Right renal pelvis (tissue), 4 donors: ENCODE results near the gene LYZL1. TPM values are rescaled to one million over a fixed set of nuclear protein-coding genes. Genes with fewer than 3 reads are reported as not detected.
"Not testable (repeated sequence)": the region's sequence is repeated elsewhere in the genome, so short reads cannot be mapped to it uniquely, and the experiment has no call there.

ENCODE experiments used
- DNase-seq, 4 donors: peaks; one replicate each; pipeline ENCODE4 v3.0.0-alpha.2; 2013; ENCODE audit warnings: low read depth in 4 of 4, low spot score in 3 of 4, missing footprints in 1 of 4
- polyA plus RNA-seq, 4 donors: library from polyadenylated mRNA; unstranded; fragments of 120-200 nt; gene quantifications; one replicate each; pipeline ENCODE4 v1.2.1, GENCODE V29; 2013; ENCODE audit not compliant: insufficient read length in 4 of 4

LYZL1 gene
- polyA plus RNA-seq: not detected

GRCh38 chr10:29288906-29289305 is at the start of gene LYZL1:
Gene LYZL1 (plus strand): TSS chr10:29289070. CDS start chr10:29291868, 2,798 bp downstream.
- DNase-seq: not testable (repeated sequence)

DNA sequence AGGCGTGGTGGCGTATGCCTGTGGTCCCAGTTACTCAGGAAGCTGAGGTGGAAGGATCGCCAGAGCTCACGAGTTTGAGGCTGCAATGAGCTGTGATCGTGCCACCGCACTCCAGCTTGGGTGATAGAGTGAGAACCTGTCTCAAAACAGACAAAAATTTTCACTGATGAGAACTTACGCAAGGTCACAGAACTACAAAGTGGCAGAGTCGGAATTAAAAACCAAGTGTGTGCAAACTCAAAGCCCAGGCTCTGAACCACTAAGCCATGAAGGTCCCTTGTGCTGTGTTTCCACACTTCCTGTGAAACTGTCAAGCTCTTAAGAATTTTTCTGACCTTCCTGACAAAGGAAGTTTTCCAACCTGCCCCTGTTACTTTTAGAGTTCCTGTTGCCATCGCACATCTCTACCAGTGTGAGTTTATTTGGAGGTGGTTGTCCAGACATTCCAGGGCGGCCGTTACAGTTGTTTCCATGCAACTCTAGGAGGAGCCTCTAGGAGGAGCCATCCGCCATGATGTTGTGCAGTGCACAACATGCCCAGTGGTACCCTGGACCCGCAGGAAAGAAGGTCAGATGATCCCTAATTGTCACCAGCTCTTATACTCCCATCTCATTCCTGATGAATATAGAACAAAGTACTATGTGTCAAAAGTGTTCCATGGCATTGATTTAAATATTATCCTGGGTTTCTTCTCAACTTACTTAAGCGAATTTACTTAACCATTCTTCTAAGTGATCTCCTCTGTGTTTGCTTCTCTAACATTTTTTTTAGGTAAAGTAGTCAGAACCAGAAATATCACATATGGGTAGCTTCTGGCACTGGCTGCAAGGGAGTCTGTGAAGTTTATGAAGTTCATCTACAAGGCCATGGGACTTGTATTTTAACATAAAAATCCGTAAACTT is 49.0 kb upstream of the LYZL1 start:
- DNase-seq: no peak

DNA sequence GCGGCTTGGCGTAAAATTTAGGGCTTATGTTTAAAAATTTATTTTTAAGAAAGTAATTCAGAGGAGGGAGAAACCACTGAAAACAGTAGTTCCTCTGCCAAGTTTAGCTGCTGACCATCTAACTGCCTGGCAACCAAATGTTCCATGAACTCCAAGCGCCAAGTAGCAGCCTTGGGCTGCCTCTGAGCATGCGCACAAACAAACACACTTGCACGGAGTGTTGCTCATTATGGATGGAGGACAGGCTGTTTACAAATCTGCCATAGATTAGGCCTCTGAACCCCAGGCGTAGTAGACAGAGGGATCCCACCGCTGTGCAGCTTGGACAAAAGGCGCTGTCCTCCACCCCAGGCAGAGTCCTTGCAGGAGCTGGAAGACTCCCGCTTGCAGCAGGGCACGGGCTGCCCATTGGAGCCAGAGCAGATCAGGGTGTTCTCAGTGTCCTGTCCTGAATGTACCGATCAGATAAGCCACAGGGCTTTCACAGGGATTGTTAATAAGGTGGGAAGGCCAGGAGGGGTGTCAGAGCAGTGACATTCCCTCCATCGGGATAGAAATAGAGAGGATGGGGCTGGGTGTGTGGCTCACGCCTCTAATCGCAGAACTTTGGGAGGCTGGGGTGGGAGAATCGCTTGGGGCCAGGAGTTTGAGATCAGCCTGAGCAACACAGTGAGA is 47.7 kb upstream of the LYZL1 start:
- no peak for DNase-seq

- DNase-seq: no peak
These were observed 46.9 kb upstream of the LYZL1 start for GRCh38 chr10:29241925-29242324.

GRCh38 chr10:29243066-29243465 is 45.8 kb upstream of the LYZL1 start:
- DNase-seq: no peak

- no peak for DNase-seq
These were observed 45.1 kb upstream of the LYZL1 start for GRCh38 chr10:29243750-29244149.

- DNase-seq: no peak
These were observed 43.9 kb upstream of the LYZL1 start for GRCh38 chr10:29244978-29245377.

- DNase-seq: no peak
These were observed 43.4 kb upstream of the LYZL1 start for GRCh38 chr10:29245476-29245875.

DNA sequence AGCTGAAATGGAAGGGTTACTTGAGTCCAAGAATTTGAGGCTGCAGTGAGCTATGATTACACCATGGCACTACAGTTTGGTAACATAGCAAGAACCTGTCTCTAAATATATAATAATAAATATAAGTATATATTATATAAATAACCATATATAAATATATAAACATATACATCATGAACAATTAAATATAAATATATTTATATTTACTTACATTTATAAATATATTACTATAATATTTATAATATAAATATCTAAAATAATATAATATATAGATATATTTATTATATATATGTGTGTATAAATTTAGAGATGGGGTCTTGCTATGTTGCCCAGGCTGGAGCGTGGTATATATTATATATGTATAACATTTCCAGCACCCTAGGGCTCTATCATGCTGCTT is 42.4 kb upstream of the LYZL1 start:
- no peak for DNase-seq

GRCh38 chr10:29248158-29248557 is 40.7 kb upstream of the LYZL1 start:
- no peak for DNase-seq

- no peak for DNase-seq
These were observed 39.9 kb upstream of the LYZL1 start for GRCh38 chr10:29249018-29249417.

GRCh38 chr10:29250066-29250465 is 38.8 kb upstream of the LYZL1 start:
- DNase-seq: no peak

DNA sequence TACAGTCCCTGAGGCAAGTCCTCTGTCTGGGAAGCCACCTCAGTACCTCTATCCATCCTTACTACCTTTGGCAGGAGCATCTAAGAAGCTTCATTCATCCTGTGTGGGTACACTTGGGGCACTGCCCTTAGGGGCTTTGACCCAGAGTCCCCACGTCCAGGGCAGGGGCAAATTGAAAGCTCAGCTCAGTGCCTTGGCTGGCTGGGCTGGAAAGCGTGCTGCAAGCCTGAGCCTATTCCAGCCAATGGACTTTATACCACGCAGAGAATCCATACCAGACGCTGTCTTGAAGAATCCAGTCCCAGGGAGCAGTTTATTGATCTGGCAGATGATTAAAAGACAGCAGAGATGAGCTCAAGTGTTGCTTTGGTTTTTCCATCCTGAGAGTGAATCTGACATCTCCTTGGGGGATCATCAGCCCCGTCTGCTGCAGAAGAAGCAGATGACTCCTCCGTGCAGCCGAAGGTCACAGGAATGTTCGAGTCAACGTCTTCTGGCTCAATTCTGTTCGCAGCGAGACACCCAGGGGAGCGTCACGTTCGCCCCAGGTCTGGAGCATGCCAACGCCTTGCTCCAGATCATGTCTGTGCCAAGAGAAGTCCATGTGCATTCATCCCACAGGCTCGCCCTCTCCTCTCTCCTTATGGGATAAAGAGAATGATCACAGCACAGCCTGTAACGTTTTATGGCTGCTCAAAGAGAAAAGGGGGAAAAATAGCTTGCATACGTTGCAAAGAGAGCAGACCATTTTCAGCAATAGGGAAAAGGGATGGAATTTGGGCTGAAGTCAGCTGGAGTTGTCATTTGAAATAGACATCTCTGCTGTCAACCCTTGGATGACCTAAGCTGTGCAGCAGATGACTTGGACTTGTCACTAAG is 35.8 kb upstream of the LYZL1 start:
- no peak for DNase-seq

DNA sequence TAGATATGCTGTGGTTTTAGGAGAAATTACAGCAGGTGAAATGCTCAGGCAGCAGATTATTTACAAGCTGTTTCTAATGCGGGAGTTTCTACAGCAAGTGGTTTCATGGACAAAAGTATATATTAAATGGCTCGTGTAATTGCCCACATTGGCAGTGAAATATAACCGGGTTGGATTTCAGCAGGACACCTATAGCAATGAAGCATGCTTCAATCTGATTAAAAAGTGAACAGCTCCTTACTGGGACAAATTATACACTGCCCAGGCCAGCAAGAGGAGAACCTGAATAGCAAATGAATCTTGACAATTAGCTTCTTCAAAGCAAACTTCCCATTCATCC is 35.2 kb upstream of the LYZL1 start:
- DNase-seq: no peak

GRCh38 chr10:29254123-29255046 is 34.5 kb upstream of the LYZL1 start:
- peak in 1 of 4 donors; percentile 32 for DNase-seq

DNA sequence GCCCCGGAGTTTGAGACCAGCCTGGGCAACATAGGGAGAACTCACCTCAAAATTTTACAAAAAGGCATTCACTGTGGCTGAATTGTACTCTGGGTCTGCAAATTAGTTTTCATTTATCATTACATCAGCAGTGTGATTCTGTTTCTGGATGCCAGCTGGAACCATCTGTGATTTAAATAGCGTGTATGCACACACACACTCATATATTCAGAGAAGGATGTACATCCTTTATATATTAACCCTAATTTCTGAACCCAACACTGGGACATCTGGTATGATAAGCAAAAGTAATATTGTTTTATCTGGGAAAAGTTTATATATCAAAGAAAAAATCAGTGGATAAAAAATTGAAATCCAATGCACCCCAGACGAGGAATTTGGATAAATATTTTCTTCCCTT is 33.8 kb upstream of the LYZL1 start:
- no peak for DNase-seq

GRCh38 chr10:29256019-29256418 is 32.9 kb upstream of the LYZL1 start:
- no peak for DNase-seq

GRCh38 chr10:29256586-29256985 is 32.3 kb upstream of the LYZL1 start:
- DNase-seq: no peak

DNA sequence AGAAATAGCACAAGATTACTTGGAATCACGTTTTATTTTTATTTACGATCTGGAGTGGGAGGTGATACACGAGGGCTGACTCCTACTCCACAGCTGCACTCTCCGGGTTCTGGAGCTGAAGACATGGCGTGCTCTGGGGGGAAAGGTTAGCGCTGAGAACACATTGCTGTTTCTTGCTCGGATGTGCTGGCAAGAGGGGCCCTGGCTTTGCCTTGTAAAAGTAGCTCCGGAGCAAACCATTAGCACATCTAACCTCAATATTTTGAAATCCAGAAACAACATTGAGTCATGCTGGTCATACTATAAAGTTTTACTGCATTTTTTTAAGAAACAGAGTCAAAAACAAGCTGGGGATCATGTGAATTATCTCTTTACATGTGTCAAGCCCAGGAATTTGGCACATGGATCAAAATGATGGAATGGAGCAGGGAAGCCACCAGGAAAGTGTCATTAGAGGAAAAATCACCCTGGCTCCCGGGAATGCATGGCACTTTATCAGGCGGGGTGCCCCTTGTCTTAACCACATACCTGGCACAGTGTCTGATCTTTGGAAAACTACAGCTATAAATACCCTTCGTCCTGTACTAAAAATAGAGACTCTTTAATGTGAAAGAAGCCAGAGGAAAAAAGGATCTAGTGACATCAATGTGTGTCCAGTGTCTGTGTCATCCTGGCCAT is 31.6 kb upstream of the LYZL1 start:
- DNase-seq: peak in 3 of 4 donors; percentile 28 to 55 (median 44)
